A204.1 (cell line): Measurements from ENCODE around the gene MAGI1.

Source experiments
- FAIRE-seq: peaks from 2 replicates; lab custom pipeline; 2012; peaks lifted over from hg19 to GRCh38; lab: Jason Lieb, UNC

The MAGI1 gene

GRCh38 chr3:65664931-65665330 lies 373.8 kb downstream of the MAGI1 start:
- no peak for FAIRE-seq

GRCh38 chr3:65664446-65664845 lies 374.3 kb downstream of the MAGI1 start:
- FAIRE-seq, result no peak

DNA sequence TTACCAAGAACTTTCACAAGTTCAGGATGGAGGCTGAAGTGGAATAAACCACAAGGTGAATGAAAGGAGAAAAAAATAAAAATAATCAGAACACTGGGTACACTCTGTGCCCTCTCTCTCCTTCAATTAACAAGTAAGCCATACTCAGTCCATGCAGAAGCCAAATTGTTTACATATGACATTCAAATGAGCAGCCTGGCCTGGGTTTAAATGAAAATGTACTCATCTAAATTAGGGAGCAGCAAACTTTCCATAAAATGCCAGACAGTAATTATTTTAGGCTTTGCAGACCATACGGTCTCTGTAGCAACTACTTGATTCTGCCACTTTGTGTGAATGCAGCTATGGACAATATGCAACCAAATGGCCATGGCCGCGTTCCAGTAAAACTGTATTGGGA lies 376.6 kb downstream of the MAGI1 start:
- no peak for FAIRE-seq

GRCh38 chr3:65660000-65660598 lies 378.6 kb downstream of the MAGI1 start:
- no peak for FAIRE-seq

DNA sequence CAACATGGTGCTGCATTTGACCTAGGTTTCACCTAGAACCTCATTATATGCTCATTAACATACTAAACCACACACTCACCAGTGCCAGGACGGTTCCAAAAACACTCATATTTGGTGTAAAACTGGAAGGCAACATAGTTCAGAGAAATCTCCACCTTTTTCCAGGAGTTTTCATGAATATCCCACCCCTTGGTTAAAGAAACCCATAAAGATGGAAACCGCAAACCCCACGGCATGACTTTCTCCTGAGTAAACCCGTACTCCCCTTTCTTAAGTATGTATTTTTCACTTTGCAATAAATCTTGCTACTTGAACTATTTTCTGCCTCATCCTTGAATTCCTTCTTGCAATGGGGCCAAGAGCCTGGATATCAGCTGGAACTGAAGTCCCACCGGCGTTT lies 379.3 kb downstream of the MAGI1 start:
- no peak for FAIRE-seq

DNA sequence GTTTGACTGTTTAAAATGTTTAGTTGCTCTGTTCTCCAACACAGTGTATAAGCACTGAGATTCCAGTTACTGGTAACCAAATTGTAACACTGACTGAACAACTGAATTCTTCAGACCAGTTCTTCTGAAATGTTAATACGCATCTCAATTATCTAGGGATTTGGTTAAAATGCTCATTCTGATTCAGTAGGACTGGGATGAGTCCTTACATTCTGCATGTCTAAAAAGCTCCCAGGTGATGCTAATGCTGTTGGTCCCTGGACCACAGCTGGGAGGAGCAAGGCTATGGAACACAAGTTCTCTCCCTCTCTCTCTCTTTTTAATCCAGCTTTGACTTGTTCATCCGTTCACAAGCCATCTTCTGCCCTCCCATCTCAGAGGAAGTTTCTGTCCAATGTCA lies 380.3 kb downstream of the MAGI1 start:
- FAIRE-seq, result no peak

DNA sequence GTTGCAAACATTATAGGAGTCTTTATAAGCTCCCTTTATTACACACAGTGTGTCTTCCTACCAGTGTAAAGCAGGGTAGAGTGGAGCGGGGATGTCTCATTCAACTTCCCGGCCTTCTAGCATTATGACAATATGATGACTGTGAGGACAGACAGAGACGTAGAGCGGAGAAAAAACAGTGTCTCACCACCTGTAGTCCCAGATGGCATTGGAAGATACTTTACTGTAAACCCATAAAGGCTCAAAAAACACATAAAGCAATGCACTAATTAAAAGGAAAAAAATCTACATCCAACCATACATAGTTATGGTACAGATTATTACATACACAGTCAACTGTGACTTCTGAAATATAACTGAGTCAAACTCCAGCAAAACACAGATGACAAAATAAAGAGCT lies 383.7 kb downstream of the MAGI1 start:
- no peak for FAIRE-seq

DNA sequence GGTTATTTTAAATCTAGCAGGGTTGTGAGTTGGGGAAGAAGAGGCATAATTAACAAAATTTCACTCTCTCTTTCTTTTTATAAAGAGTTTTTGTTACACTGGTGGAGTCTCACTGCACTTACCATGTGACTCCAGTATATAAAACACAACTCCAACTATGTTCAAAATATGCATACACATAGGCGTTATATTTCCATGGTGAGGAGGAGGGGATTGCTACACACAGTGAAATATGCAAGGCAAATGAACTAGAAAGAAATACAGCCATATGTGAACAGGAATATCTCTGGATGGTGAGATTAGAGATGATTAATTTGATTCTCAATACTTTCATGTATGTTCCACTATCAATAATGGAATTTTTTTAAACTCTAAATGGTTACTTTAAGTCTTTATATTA lies 385.0 kb downstream of the MAGI1 start:
- no peak for FAIRE-seq

DNA sequence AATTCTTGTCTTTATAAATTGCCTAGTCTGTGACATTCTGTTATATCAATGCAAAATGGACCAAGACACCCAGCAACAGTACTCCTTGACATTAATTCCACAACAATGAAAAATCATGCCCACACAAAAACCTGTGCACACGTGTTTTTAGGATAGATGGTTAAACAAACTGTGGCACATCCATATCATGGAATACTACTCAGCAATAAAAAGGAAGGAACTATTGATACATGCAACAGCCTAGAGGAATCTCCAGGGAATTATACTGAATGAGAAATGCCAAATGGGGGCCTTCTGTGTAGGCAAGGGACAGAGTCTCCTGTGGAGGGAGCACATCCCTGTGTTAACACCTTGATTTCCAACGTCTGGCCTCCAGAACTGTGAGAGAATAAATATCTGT lies 388.5 kb downstream of the MAGI1 start:
- no peak for FAIRE-seq

- no peak for FAIRE-seq
These were observed 391.3 kb downstream of the MAGI1 start for GRCh38 chr3:65647369-65647768.

GRCh38 chr3:65642883-65643282 lies 395.8 kb downstream of the MAGI1 start:
- FAIRE-seq, result no peak

DNA sequence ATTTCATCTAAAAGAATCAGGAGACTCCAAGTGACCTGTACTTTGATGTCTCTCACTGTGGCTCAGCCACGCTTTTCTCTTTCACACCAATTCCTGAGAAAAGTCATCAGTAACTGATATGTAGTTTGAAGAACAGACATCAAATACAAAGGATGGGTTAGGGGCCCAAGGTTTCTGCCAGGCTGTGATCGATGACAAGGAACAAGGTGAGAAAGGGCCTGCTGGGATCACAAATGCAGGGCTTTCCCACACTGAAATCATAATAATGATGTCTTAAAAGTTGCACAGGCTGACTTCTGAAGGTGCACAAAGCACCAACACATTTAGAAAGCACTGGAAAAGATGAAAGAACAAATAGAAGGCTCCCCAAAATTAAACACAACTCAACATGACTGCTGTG lies 396.9 kb downstream of the MAGI1 start:
- no peak for FAIRE-seq

DNA sequence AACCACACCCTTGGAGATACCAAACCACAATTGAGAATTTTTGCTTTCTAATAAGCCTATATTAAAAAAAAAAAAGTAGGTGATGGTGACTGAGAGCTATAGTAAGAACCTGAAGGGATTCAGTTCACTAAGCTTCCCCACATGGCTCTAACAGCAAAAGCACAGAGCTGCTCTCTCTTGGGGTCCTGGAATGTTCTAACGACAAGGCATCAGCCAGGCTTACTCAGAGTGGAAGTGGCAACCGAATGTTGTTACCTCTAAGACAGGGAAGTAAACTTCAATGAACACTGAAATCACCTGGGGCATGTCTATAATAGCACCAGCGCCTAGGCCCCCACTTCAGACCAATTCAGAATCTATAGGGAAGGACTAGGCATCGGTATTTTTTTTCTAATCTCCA lies 397.7 kb downstream of the MAGI1 start:
- FAIRE-seq, result no peak

GRCh38 chr3:65639444-65639843 lies 399.3 kb downstream of the MAGI1 start:
- FAIRE-seq, result no peak

DNA sequence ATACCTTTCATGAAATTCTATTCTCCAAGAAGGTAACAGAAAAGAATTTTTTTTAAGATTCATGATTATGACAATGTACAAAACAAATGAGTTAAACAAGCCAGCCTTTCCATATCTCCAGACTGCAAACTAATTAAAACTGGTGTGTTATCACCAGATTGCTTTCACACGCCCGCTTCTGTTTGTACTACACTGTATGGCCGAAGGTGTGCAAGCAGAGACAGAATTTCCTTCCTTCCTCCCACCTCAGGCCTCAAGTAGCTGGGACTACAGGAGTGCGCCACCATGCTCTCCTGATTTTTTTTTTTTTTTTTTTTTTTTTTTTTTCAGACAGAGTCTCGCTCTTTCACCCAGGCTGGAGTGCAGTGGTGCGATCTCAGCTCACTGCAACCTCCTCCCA lies 400.4 kb downstream of the MAGI1 start:
- FAIRE-seq, result no peak

DNA sequence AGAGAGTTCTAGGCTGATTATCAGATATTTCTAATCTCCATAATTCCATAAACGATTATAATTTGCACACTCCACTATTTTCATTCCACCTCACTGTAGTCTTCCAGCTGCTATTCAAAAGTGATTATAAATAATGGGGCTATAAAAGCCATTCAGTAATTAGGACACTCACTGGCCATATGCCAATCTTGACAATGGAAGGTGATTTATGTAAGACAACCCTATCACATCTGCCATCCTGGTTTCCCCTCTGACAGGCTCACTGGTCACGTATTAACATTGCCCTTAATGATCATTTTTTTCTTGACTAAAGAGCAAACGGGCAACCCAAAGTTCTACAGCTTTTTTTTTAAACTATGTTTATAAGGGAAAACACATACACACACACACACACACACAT lies 402.4 kb downstream of the MAGI1 start:
- FAIRE-seq, result no peak

GRCh38 chr3:65635657-65636056 lies 403.1 kb downstream of the MAGI1 start:
- FAIRE-seq, result no peak

- FAIRE-seq, result no peak
These were observed 405.6 kb downstream of the MAGI1 start for GRCh38 chr3:65633018-65633638.

GRCh38 chr3:65632414-65632813 lies 406.3 kb downstream of the MAGI1 start:
- no peak for FAIRE-seq

GRCh38 chr3:65628978-65629377 lies 409.7 kb downstream of the MAGI1 start:
- FAIRE-seq, result no peak

DNA sequence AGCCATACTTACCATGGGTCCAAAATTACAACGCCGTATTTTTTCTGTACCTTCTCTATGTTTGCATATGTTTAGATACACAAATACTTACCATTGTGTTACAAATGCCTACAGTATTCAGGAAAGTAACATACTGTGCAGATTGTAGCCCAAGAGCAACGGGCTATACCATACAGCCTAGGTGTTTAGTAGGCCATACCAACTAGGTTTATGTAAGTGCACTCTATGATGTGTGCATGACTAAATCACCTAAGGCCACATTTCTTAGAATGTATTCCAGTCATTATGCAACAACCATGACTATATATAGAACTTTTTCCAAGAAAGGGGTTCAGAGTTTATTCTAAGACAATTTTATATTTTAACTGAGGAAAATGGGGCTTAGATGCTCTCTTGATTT lies 411.7 kb downstream of the MAGI1 start:
- FAIRE-seq, result no peak

- FAIRE-seq, result no peak
These were observed 413.4 kb downstream of the MAGI1 start for GRCh38 chr3:65625305-65625704.

- no peak for FAIRE-seq
These were observed 415.4 kb downstream of the MAGI1 start for GRCh38 chr3:65623362-65623761.

- FAIRE-seq, result no peak
These were observed 418.8 kb downstream of the MAGI1 start for GRCh38 chr3:65619888-65620287.

- FAIRE-seq, result no peak
These were observed 419.3 kb downstream of the MAGI1 start for GRCh38 chr3:65619451-65619881.
